ENCODE data around the gene MPZL3.

GRCh38 chr11:118295199-118295598 is 43.0 kb upstream of the MPZL3 start:
- TF ChIP-seq REST (IDR thresholded peaks at IDR 0.05; ENCODE audit: low read depth, low read length) = no peak
- TF ChIP-seq CTCF (IDR thresholded peaks at IDR 0.05) = no peak; the same call in 1 of the 2 replicates
- TF ChIP-seq TCF12 (IDR thresholded peaks at IDR 0.05) = no peak

Data from SK-N-SH (cell line).